HG03442 (cell line): ENCODE results near the gene C17orf75.

ENCODE experiments used
- ATAC-seq: cut with Tn5 transposase; IDR thresholded peaks from one replicate; pipeline ENCODE4 v1.9.1; 2021; ENCODE audit warnings: mild to moderate bottlenecking, moderate library complexity; ENCODE audit not compliant: unreplicated experiment

C17orf75 gene

GRCh38 chr17:32307658-32308057 lies 34.3 kb downstream of the C17orf75 start:
- ATAC-seq, result no peak

GRCh38 chr17:32305049-32305448 lies 36.9 kb downstream of the C17orf75 start:
- ATAC-seq, result no peak

- no peak for ATAC-seq
Observed at GRCh38 chr17:32303781-32304288, 38.1 kb downstream of the C17orf75 start.

DNA sequence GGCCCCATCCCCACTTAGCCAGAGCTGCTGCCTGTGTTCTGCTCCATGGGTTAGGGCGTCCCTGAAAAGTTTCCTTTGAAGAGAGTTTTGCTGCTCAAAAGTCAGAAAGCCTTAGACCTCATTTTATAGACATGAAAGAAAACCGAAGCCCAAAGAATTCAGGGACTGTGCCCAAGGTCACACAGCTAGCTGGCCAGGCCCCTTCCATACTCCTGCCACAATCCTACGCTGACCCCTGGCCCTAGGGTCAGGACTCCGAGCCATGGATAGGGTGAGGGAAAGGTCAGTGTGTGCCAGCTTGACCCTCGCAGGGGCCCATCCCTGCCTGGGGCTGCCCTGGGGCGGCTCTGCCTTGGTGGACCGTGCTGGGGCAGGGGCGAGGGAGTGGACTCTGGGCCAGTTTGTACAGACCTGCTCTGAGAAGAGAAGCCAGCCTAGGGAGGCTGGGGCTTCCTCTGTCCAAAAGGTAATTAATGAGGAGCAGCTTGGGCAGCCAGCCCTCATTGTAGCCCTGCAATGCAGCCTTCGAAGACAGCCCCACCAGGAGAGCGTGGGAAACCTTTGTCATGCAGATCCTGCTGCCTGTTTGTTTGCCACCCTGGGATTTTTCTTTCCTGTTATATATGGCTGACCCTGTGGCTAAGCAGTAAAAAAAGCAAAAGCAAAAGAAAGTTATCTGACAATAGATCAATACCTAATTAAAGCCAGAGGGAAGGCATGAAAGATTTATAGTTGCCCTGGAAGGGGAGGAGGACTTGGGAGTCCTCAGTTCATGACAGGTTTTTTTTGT lies 38.9 kb downstream of the C17orf75 start:
- no peak for ATAC-seq

DNA sequence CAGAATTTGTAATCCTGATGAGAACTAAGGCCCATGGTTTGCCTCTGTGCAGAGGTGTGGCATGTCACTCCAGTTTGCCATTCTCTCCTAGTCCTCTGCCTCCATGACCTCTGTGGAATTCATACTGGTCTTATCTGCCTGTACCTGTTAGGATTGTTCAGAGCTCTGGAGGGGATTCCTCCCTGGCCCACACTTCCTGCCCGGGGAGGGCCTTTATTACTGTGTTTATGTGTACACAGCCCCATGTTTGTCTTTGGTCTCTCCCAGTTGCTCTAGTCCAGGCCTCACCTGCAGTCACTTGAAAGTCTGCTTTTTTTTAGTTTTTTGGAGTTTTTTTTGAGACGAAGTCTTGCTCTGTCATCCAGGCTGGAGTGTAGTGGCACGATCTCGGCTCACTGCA lies 39.9 kb downstream of the C17orf75 start:
- no peak for ATAC-seq

GRCh38 chr17:32299580-32300164 lies 42.3 kb downstream of the C17orf75 start:
- ATAC-seq, result no peak

GRCh38 chr17:32298721-32299579 lies 43.0 kb downstream of the C17orf75 start:
- ATAC-seq, result no peak

GRCh38 chr17:32298298-32298697 lies 43.7 kb downstream of the C17orf75 start:
- ATAC-seq, result no peak

DNA sequence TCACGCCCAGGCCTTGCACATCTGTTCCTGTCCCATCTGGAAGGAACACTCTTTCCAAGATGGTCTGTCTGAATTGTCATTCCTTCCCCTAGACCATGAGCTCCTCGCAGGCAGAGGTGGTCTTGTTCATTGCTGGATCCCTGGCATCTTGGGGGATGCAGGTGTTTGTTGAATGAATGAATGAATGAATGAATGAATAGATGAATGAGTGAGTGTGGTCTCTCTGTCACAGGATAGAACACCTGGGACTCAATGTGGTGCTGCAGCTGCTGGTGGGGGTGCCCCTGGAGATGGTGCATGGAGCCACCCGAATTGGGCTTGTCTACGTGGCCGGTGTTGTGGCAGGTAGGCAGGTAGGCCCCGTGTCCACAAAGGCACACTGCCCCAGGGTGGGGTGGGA lies 44.1 kb downstream of the C17orf75 start:
- no peak for ATAC-seq

DNA sequence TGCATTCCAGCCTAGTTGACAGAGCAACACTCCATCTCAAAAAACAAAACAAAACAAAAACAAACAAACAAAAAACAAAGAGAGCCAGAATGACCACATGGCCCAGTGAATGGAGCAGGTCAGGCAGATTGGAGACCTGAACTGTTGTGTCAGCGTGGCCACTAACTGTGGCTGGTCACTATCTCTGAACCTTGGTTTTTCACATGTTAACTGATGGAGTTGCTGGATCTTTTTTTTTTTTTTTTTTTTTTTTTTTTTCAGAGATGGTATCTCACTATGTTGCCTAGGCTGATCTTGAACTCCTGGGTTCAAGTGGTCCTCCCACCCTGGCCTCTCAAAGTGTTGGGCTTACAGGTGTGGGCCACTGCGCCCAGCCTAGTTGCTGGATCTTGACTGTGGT lies 44.5 kb downstream of the C17orf75 start:
- no peak for ATAC-seq

GRCh38 chr17:32292094-32292493 lies 49.9 kb downstream of the C17orf75 start:
- no peak for ATAC-seq

DNA sequence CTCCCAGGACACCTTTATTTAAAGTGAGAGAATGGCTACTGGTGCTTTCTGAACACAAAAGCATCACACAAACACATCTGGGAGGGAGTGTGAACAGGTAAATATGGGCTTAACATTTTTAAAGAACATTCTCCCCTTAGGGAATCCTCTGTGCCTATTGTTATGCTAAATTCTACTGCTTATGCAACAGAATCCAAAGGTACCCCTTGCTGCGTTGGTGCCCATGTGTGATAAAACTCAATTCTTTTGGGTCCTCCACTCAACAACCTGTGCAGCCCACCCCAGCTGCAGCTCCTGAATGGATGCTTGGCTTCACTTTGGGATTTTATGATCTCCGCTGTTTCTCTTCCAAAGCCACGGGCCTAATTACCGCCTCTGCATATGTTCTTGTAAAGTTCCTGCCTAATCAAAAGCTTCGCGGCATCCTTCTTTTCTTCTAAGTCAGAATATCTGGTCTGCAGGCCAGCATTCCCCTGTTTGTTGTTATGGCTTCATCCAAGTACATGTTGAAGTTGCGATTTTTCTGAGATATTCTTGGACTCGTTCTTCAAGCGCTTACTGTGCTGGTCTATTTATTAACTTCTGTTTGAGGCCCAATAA lies 52.4 kb downstream of the C17orf75 start:
- no peak for ATAC-seq

DNA sequence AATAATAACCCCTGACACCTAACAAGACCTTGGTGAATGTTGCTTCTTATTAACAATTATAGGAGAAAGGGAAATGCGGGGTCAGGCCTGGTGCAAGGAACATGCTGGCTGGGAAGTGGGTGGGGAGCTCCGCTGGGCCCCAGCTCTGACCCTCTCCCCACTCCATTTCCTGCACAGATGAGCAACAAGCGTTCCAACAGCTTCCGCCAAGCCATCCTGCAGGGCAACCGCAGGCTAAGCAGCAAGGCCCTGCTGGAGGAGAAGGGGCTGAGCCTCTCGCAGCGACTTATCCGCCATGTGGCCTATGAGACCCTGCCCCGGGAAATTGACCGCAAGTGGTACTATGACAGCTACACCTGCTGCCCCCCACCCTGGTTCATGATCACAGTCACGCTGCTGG lies 53.4 kb downstream of the C17orf75 start:
- no peak for ATAC-seq

- ATAC-seq, result no peak
Observed at GRCh38 chr17:32287804-32288511, 54.0 kb downstream of the C17orf75 start.

GRCh38 chr17:32286518-32286900 lies 55.5 kb downstream of the C17orf75 start:
- no peak for ATAC-seq

GRCh38 chr17:32285746-32286517 lies 56.0 kb downstream of the C17orf75 start:
- ATAC-seq, result no peak

- no peak for ATAC-seq
Observed at GRCh38 chr17:32285306-32285705, 56.7 kb downstream of the C17orf75 start.

- no peak for ATAC-seq
Observed at GRCh38 chr17:32283745-32284201, 58.2 kb downstream of the C17orf75 start.

DNA sequence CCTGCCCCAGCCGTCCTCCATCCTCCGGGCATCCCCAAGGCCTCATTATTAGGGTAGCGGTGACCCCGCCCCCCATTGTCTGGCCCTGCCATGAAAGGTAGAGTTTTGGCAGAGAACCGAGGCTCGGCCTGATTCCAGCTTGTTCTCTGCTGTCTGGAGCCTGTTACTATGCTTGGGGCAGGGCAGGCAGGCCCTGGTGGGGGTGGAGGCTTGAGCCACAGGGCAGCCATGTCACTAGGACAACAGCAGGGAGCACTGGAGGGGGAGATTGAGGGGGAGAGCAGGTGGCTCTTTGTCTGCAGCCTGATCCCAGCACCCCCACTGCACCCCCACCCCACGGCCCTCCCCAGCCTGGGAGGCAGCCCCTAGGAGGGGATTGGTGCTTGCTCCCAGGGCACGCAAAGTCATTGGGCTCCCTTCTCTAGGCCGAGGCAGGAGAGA lies 60.9 kb downstream of the C17orf75 start:
- ATAC-seq, result no peak
